Left cardiac atrium (tissue), 4 donors: ENCODE measurements around the gene TMCO6. TPM values are rescaled to one million over a fixed set of nuclear protein-coding genes. Genes with fewer than 3 reads are reported as not detected.
A peak's percentile ranks its signal among the peaks of the same experiment; 100 is the strongest.
"Not testable (repeated sequence)": the region's sequence is repeated elsewhere in the genome, so short reads cannot be mapped to it uniquely, and the experiment has no call there.

Experiments used
- ATAC-seq, 2 donors: fragments of 200-7000 bp; cut with Tn5 transposase; one replicate each; pipeline ENCODE4 v1.9.1; 2020; ENCODE audit warnings: mild to moderate bottlenecking in 2 of 2, moderate library complexity in 2 of 2
- DNase-seq: peaks from one replicate; pipeline ENCODE4 v3.0.0-alpha.2; 2020
- intact Hi-C, 2 donors: fragments of 100-400 bp; cut with DNase I; formaldehyde crosslinking; loops; one replicate each; pipeline versions ENCODE4 v1.14.1 to v1.15.1; 2022 to 2023
- total RNA-seq, 2 donors: library from RNA; stranded (reverse); fragmentation: NEBNext Ultra II Directional; extraction: Animal tissue kit (Norgen Biotek cat#: 25700); gene quantifications; one replicate each; pipeline ENCODE4 v1.2.1, GENCODE V29; 2021
- donor health status: DM: no; HTN: yes; CAD: no.
- donor health status: DM: no; HTN: yes; CAD: no; lungs with severe emphysema.
- donor health status: DM: yes; HTN: yes; CAD: no.
- donor health status: Dilated cardiomyopathy.

The TMCO6 gene
- total RNA-seq, 2 donors from 2014 or later, result 3.9 to 6.4 TPM

GRCh38 chr5:140627972-140628371, 11.3 kb upstream of the TMCO6 start:
- intact Hi-C loops, result no loop called here

DNA sequence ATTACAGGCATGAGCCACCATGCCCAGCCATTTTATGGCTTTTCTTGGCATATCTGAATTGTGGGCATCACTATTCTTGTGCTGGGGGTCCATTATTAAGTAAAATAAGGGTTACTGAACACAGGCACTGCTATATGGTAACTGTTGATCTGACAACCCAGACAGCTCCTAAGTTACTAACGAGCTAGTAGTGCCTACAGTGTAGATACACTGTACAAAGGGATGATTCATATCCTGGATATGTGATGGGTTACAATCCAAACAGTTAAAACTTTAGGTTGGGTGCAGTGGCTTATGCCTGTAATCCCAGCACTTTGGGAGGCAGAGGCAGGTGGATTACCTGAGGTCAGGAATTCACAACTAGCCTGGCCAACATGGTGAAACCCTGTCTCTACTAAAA, 10.5 kb upstream of the TMCO6 start:
- ATAC-seq, result no peak
- no peak for DNase-seq
- intact Hi-C loops, result no loop called here

More at GRCh38 chr5:140627972-140628371, 11.3 kb upstream of the TMCO6 start:
- DNase-seq (no peak), ATAC-seq (no peak)

DNA sequence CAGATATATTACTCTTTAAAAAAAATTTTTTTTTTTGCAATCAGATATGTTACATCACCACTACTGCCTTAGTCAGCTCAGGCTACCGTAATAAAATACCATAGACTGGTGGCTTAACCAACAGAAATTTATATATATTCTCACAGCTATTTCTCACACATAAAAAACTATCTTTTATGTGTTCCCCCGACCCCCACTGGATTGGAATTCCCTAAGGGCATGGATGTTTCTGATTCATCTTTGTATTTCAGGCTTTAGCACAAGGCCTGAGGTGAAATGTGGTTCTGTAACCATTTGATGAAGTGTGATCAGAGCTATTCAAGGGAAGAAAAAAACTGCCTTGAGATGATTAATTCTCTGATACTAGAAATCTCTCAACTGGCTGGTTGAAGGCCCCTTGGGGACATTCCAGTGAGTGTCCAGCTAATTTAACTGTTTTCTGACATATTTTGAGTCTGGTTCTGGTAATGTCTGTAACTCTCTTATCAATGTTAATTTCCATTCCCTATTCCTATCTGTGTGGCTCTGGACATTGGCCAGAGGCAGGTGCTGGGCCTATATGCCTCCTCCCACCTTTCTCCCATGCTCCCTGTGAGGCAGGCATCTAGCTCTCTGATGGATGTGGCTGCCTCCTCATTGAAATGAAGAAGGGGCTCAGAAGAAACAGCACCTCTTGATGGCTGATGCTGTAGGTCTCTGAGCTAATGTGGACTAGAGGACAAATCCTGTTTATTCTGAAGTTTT, 8.8 kb upstream of the TMCO6 start:
- no peak for DNase-seq
- intact Hi-C loops, result loop anchor here in 1 of 2 donors (5.0 kb wide), 1 partner anchor 63 kb away; no protein-coding TSS in a partner anchor
- no peak for ATAC-seq

- intact Hi-C loops, result loop anchor here in 1 of 2 donors (5.0 kb wide), 1 partner anchor 64 kb away; no protein-coding TSS in a partner anchor
- DNase-seq (no peak), ATAC-seq (no peak)
Measured at GRCh38 chr5:140631036-140631417, 8.2 kb upstream of the TMCO6 start.

- peak; percentile 45 to 47 for ATAC-seq
- intact Hi-C loops, result loop anchor here in 1 of 2 donors (5.0 kb wide), 1 partner anchor 65 kb away; no protein-coding TSS in a partner anchor
Measured at GRCh38 chr5:140631831-140632365, 7.4 kb upstream of the TMCO6 start.

DNA sequence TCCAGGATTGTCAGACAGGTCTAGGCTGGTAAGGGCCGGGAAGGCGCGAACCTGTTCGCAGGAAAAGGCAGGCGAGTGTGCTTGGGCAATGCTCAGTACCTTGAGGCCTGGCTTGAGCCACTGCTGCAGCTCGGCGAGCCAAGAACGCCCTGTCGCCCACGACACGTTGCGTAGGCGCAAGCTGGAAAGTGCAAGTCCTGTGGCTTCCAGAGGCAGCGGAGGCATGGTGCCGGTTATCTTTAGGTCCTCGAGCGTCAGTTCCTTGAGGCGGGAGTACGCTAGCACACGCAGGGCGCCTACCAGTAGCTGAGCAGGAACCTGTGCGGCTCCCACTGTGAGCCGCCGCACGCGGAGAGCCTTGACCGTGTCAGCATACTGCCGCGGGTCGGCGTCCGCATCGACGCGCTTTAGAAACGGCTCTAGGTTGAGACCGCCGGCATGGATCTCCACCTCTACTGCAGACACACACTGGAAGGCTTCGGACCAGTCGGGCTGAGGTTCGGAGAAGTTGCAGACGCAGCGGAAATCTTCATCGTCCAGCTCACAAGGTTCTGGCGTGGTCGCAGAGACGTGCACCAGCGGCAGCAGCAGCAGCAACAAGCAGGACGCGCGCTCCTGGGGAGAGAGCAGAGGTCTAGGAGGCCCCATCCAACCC, 6.8 kb upstream of the TMCO6 start:
- intact Hi-C loops, result loop anchor here in 1 of 2 donors (5.0 kb wide), 1 partner anchor 65 kb away; no protein-coding TSS in a partner anchor
- DNase-seq (peak; percentile 76), ATAC-seq (peak; percentile 65 to 74)

More at GRCh38 chr5:140631831-140632365, 7.4 kb upstream of the TMCO6 start:
- DNase-seq, result no peak

GRCh38 chr5:140633021-140633471, 6.2 kb upstream of the TMCO6 start, which contains the start of gene CD14:
TSS of gene CD14 (minus strand) at chr5:140633175. CDS start at chr5:140633071, 104 bp downstream.
- DNase-seq, result peak; percentile 75
- intact Hi-C loops, result loop anchor here in 1 of 2 donors (5.0 kb wide), 1 partner anchor 66 kb away; no protein-coding TSS in a partner anchor
- peak; percentile 64 to 74 for ATAC-seq

GRCh38 chr5:140633501-140633900, 5.8 kb upstream of the TMCO6 start:
- DNase-seq, result no peak
- intact Hi-C loops, result loop anchor here in 1 of 2 donors (5.0 kb wide), 1 partner anchor 66 kb away; no protein-coding TSS in a partner anchor

GRCh38 chr5:140634103-140634502, 5.1 kb upstream of the TMCO6 start:
- no peak for ATAC-seq
- DNase-seq, result no peak
- intact Hi-C loops, result loop anchor here in 1 of 2 donors (5.0 kb wide), 1 partner anchor 67 kb away; no protein-coding TSS in a partner anchor

More at GRCh38 chr5:140633501-140633900, 5.8 kb upstream of the TMCO6 start:
- no peak for ATAC-seq

- intact Hi-C loops, result no loop called here
- DNase-seq, result no peak
- no peak for ATAC-seq
Measured at GRCh38 chr5:140635291-140636257, 3.7 kb upstream of the TMCO6 start.

- ATAC-seq, result no peak
- DNase-seq, result no peak
- intact Hi-C loops, result no loop called here
Measured at GRCh38 chr5:140637371-140638100, 1.7 kb upstream of the TMCO6 start.

GRCh38 chr5:140638898-140639147, 428 bp upstream of the TMCO6 start:
- intact Hi-C loops, DNase-seq, ATAC-seq: not testable (repeated sequence)

- intact Hi-C loops, result loop anchor here (5.0 to 10.0 kb wide), 2 partner anchors 77 to 94 kb away; partner anchors contain the start of genes APBB3 (in 1 of the 2), EIF4EBP3 (in 1 of the 2) and SLC35A4 (in 1 of the 2)
- DNase-seq, result no peak
- no peak for ATAC-seq
Measured at GRCh38 chr5:140641716-140642115, 2.5 kb downstream of the TMCO6 start.

GRCh38 chr5:140642718-140643117, 3.5 kb downstream of the TMCO6 start:
- intact Hi-C loops, result loop anchor here (5.0 to 10.0 kb wide), 2 partner anchors 78 to 95 kb away; partner anchors contain the start of genes APBB3 (in 1 of the 2), EIF4EBP3 (in 1 of the 2) and SLC35A4 (in 1 of the 2)
- no peak for ATAC-seq
- DNase-seq, result no peak

- ATAC-seq, result peak; percentile 17 to 39
- no peak for DNase-seq
- intact Hi-C loops, result loop anchor here in 1 of 2 donors (10.0 kb wide), 1 partner anchor 82 kb away; the partner anchor contains the start of genes APBB3 and SLC35A4
Measured at GRCh38 chr5:140647042-140647419, 7.8 kb downstream of the TMCO6 start.

DNA sequence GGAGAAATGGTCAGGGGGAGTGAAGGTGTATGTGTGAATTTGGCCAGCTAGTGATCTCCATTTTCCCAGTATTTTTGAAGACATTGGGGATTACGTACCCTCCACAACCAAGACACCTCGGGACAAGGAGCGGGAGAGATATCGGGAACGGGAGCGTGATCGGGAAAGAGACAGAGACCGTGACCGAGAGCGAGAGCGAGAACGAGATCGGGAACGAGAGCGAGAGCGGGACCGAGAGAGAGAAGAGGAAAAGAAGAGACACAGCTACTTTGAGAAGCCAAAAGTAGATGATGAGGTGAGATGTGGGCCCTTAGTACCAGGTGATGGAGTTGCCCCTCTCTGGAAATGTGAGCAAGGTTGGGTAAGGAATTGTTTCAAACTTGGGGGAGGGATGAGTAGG, 19.6 kb downstream of the TMCO6 start:
- ATAC-seq (no peak), DNase-seq (no peak)
- intact Hi-C loops, result no loop called here

DNA sequence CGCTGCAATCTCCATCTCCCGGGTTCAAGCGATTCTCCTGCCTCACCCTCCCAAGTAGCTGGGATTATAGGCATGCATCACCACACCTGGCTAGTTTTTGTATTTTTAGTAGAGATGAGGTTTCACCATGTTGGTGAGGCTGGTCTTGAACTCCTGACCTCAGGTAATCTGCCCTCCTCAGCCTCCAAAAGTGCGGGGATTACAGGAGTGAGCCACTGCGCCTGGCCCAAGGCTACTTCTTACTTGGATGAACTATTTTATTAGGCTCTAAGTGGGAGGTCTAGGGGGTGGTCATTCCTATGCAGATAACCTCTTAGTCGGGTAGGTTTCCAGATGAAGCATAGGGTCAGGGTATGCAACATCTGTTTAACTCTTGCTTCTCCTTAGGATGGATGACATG, 21.1 kb downstream of the TMCO6 start:
- DNase-seq, ATAC-seq, intact Hi-C loops: not testable (repeated sequence)

- peak in 1 of 2 donors; percentile 3 for ATAC-seq
- intact Hi-C loops, result loop anchor here in 1 of 2 donors (1.0 to 2.0 kb wide), 2 partner anchors 27 to 117 kb away; partner anchors contain the start of genes EIF4EBP3, HARS1 and HARS2
- no peak for DNase-seq
Measured at GRCh38 chr5:140664030-140664358, 24.7 kb downstream of the TMCO6 start.
